WI38 (cell line): ENCODE results near the gene IL10RA.
A peak's percentile ranks its signal among the peaks of the same experiment; 100 is the strongest.

ENCODE experiments used
- H3K4me3 ChIP-seq: 2 replicates; pipeline ENCODE4 v1.5.1; 2011; ENCODE audit warnings: low read depth, mild to moderate bottlenecking, control low read depth, low read length
- CTCF ChIP-seq: IDR thresholded peaks from 2 replicates; pipeline ENCODE4 v1.5.1; 2012; ENCODE audit warnings: low read depth, mild to moderate bottlenecking, control low read depth, low read length

Gene IL10RA

GRCh38 chr11:117985953-117986887, at the start of gene IL10RA:
Gene IL10RA (plus strand): TSS chr11:117986394. CDS start chr11:117986468, 74 bp downstream.
- peak within 1 kb of the TSS; percentile 20; the same call in 1 of the 2 replicates for H3K4me3 ChIP-seq
- TF ChIP-seq CTCF: no peak

GRCh38 chr11:117936973-117937372, 49.2 kb upstream of the IL10RA start:
- no peak for TF ChIP-seq CTCF
- H3K4me3 ChIP-seq: no peak overlapping the region

- no peak for TF ChIP-seq CTCF
These were observed 45.5 kb upstream of the IL10RA start for GRCh38 chr11:117940736-117941135.

GRCh38 chr11:117941163-117941707, 45.0 kb upstream of the IL10RA start:
- TF ChIP-seq CTCF: no peak
- no peak overlapping the region for H3K4me3 ChIP-seq

More at GRCh38 chr11:117940736-117941135, 45.5 kb upstream of the IL10RA start:
- H3K4me3 ChIP-seq: no peak overlapping the region

GRCh38 chr11:117941976-117942654, 44.1 kb upstream of the IL10RA start:
- H3K4me3 ChIP-seq: no peak overlapping the region
- TF ChIP-seq CTCF: no peak

GRCh38 chr11:117944554-117944953, 41.6 kb upstream of the IL10RA start:
- H3K4me3 ChIP-seq: no peak overlapping the region
- TF ChIP-seq CTCF: no peak
